ENCODE data around the gene CAPSL. TPM values are rescaled to one million over a fixed set of nuclear protein-coding genes. Genes with fewer than 3 reads are reported as not detected.

Gene CAPSL
- total and polyA plus RNA-seq, 9 of the 15 experiments (the other 6 are each of a cell fraction or from before 2014, with no cell fraction given) = not detected

DNA sequence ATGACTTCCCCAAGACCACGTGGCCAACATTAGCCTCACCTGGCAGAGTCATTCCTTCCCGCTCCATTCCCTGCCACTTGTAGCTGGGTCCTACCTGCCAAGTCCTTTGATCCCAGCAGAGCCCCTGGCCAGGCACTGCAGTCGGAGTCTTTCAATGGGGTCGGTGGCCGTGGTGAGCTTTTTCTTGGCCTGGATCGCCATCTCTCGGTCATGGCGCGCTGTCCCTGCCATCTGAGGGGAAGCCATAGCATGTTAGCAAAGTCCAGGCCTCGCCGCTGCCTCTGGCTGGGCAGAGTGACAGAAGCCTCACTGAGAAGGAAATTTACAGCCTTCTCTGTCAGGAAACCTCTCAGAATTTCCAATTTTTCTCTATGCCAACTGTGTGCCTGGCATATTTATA, 17.5 kb downstream of the CAPSL start:
- Histone ChIP-seq H3K36me3 (ENCODE audit: control insufficient read depth, insufficient read depth, low read length) (no peaks in the 10 kb centered on the region), H3K79me2 (ENCODE audit: control insufficient read depth, insufficient read depth, low read length) (no peaks in the 10 kb centered on the region), H3K4me3 (no peak overlapping the region), H3K4me1 (replicated peaks in 1 of 2; ENCODE audit: control insufficient read depth in 2 of 2, insufficient read depth in 2 of 2, low read length in 2 of 2) (no peaks in the 10 kb centered on the region), H3K27ac (ENCODE audit: extremely low read depth, low read depth, low read length) (no peak overlapping the region), H4K20me1 (replicated peaks; ENCODE audit: control insufficient read depth, insufficient read depth, low read length) (no peaks in the 10 kb centered on the region), H3K4me2 (ENCODE audit: insufficient read depth, low read length) (no peak overlapping the region), H2AFZ (ENCODE audit: low read depth, low read length) (no peak overlapping the region), H3K27me3 (ENCODE audit: control insufficient read depth in 2 of 2, insufficient read depth in 2 of 2, low read length in 2 of 2) (no peaks in the 10 kb centered on the region), H3K9me3 (replicated peaks; ENCODE audit: control insufficient read depth, insufficient read depth, low read depth, low read length) (no peaks in the 10 kb centered on the region), H3K9ac (ENCODE audit: insufficient read depth in 1 of 2, low read depth in 2 of 2, low read length in 2 of 2) (no peak overlapping the region), H3K9me1 (ENCODE audit: control insufficient read depth, insufficient read depth, low read length) (no peaks in the 10 kb centered on the region)
- DNase-seq (ENCODE audit: extremely low read depth in 1 of 4, low spot score in 3 of 4) = peak in 1 of 4 experiments; percentile 6
- BruUV-seq (replicated peaks) = no TSS peak
- CTCF ChIA-PET (ENCODE audit: low intra/inter-chr PET ratio) = no interaction called here
- intact Hi-C loops (cut with micrococcal nuclease) (loop anchor here (5.0 kb wide), 1 partner anchor 694 kb away; no protein-coding TSS in a partner anchor), in situ Hi-C loops (cut with MboI) (loop anchor here (5.0 kb wide), 2 partner anchors 829 to 1444 kb away; no protein-coding TSS in a partner anchor)
- WGBS (ENCODE audit: insufficient coverage, low coverage, missing lambda C conversion rate) = 1% methylated on average over 11 of the region's 11 CpGs
- POLR2A ChIA-PET = no interaction called here
- peak; percentile 50; the same call in 1 of the 3 replicates for ATAC-seq
- TF ChIP-seq ZNF165 (CRISPR knock-in tag; IDR thresholded peaks at IDR 0.05; ENCODE audit: borderline replicate concordance) (no peak), RAD21 (CRISPR knock-in tag; conservative IDR thresholded peaks at IDR 0.05 in 1 of 2, IDR thresholded peaks at IDR 0.05 in 1 of 2) (0 out of 4 replicates have a peak, but pooled peaks of 1 of the 2 experiments have one; percentile 20), ZNF584 (CRISPR knock-in tag; IDR thresholded peaks at IDR 0.05; ENCODE audit: low read depth) (no peak), ERF (CRISPR knock-in tag; IDR thresholded peaks at IDR 0.05) (no peak), RBFOX2 (IDR thresholded peaks at IDR 0.05; ENCODE audit: low read depth, low read length) (no peak), IFI16 (CRISPR knock-in tag; IDR thresholded peaks at IDR 0.05) (no peak)
- TF ChIP-seq, protein P1, sequence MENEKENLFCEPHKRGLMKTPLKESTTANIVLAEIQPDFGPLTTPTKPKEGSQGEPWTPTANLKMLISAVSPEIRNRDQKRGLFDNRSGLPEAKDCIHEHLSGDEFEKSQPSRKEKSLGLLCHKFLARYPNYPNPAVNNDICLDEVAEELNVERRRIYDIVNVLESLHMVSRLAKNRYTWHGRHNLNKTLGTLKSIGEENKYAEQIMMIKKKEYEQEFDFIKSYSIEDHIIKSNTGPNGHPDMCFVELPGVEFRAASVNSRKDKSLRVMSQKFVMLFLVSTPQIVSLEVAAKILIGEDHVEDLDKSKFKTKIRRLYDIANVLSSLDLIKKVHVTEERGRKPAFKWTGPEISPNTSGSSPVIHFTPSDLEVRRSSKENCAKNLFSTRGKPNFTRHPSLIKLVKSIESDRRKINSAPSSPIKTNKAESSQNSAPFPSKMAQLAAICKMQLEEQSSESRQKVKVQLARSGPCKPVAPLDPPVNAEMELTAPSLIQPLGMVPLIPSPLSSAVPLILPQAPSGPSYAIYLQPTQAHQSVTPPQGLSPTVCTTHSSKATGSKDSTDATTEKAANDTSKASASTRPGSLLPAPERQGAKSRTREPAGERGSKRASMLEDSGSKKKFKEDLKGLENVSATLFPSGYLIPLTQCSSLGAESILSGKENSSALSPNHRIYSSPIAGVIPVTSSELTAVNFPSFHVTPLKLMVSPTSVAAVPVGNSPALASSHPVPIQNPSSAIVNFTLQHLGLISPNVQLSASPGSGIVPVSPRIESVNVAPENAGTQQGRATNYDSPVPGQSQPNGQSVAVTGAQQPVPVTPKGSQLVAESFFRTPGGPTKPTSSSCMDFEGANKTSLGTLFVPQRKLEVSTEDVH (IDR thresholded peaks at IDR 0.05; ENCODE audit: low read depth, partially characterized antibody) = no peak
- TF ChIP-seq, protein P2, sequence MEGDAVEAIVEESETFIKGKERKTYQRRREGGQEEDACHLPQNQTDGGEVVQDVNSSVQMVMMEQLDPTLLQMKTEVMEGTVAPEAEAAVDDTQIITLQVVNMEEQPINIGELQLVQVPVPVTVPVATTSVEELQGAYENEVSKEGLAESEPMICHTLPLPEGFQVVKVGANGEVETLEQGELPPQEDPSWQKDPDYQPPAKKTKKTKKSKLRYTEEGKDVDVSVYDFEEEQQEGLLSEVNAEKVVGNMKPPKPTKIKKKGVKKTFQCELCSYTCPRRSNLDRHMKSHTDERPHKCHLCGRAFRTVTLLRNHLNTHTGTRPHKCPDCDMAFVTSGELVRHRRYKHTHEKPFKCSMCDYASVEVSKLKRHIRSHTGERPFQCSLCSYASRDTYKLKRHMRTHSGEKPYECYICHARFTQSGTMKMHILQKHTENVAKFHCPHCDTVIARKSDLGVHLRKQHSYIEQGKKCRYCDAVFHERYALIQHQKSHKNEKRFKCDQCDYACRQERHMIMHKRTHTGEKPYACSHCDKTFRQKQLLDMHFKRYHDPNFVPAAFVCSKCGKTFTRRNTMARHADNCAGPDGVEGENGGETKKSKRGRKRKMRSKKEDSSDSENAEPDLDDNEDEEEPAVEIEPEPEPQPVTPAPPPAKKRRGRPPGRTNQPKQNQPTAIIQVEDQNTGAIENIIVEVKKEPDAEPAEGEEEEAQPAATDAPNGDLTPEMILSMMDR (IDR thresholded peaks at IDR 0.05 in 2 of 3, conservative IDR thresholded peaks at IDR 0.05 in 1 of 3; ENCODE audit: insufficient read depth in 2 of 3, low read depth in 1 of 3, low read length in 3 of 3) = peak in 2 of 3 experiments; percentile 18 to 30; a peak in 1 of 6 replicates
- TF ChIP-seq, protein P3, sequence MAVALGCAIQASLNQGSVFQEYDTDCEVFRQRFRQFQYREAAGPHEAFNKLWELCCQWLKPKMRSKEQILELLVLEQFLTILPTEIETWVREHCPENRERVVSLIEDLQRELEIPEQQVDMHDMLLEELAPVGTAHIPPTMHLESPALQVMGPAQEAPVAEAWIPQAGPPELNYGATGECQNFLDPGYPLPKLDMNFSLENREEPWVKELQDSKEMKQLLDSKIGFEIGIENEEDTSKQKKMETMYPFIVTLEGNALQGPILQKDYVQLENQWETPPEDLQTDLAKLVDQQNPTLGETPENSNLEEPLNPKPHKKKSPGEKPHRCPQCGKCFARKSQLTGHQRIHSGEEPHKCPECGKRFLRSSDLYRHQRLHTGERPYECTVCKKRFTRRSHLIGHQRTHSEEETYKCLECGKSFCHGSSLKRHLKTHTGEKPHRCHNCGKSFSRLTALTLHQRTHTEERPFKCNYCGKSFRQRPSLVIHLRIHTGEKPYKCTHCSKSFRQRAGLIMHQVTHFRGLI (CRISPR knock-in tag; IDR thresholded peaks at IDR 0.05) = no peak
- FAIRE-seq = no peak
